ENCODE results near the gene WBP1. TPM values are rescaled to one million over a fixed set of nuclear protein-coding genes. Genes with fewer than 3 reads are reported as not detected.
"Not testable (repeated sequence)": the region's sequence is repeated elsewhere in the genome, so short reads cannot be mapped to it uniquely, and the experiment has no call there.

The WBP1 gene
- total and polyA plus RNA-seq, 7 experiments from 2014 or later, result 33.3 to 127 (median 58.9) TPM

- H3K27me3 ChIP-seq (ENCODE audit: control insufficient read depth in 2 of 2, insufficient read depth in 2 of 2, low read length in 2 of 2); ATAC-seq; H3K27me3 Mint-ChIP-seq; H3K9me3 Mint-ChIP-seq; H3K9me3 ChIP-seq (ENCODE audit: control insufficient read depth in 2 of 3, low read length in 3 of 3): not testable (repeated sequence)
- H3K4me1 ChIP-seq (ENCODE audit: control insufficient read depth in 2 of 2, insufficient read depth in 2 of 2, low read length in 2 of 2), result peaks cover 4 to 19% of the 10 kb centered on the region in 2 donors
- H3K27ac ChIP-seq (ENCODE audit: low read depth, low read length), result peak overlapping the region; percentile 97
- H3K4me3 ChIP-seq (ENCODE audit: low read length), result peak overlapping the region; percentile 96
- peak in 4 of 9 donors; percentile 22 to 42 (median 28) for DNase-seq
- CTCF ChIA-PET, result interaction anchor here (0.6 to 2.3 kb wide), 4 partner anchors 26 to 593 kb away, joined by 3 to 10 read pairs (median 5); partner anchors contain the start of gene MOB1A
- peaks cover 0 to 13% (median 0%) of the 10 kb centered on the region in 3 experiments for H3K36me3 ChIP-seq (ENCODE audit: control insufficient read depth in 2 of 3, insufficient read depth in 3 of 3, low read length in 3 of 3)
- Mint-ChIP-seq H3K4me1 (peaks cover 18 to 52% (median 39%) of the 10 kb centered on the region in 7 donors), H3K4me3 (peak overlapping the region; percentile 90 to 100 (median 98)), H3K36me3 (peaks cover 0 to 14% (median 0%) of the 10 kb centered on the region in 5 donors), H3K27ac (peak overlapping the region; percentile 96 to 100 (median 99))
- POLR2A ChIA-PET, result interaction anchor here (0.6 to 3.1 kb wide), 9 partner anchors 8 to 493 kb away, joined by 3 to 23 read pairs (median 3); partner anchors contain the start of genes INO80B, MOB1A, MTHFD2 and WBP1
- intact Hi-C loops (cut with micrococcal nuclease), result loop anchor here (1.0 to 10.0 kb wide), 13 partner anchors 28 to 1036 kb away; partner anchors contain the start of genes AUP1 (in 2 of the 2), HTRA2 (in 2 of the 2), TPRKB (in 2 of the 2) and TTC31 (in 2 of the 2)
Observed at GRCh38 chr2:74420443-74421103, 37.7 kb upstream of the WBP1 start.

- peak; percentile 97 for ATAC-seq
- Histone ChIP-seq H3K9me3 (ENCODE audit: control insufficient read depth in 2 of 3, low read length in 3 of 3) (no peaks in the 10 kb centered on the region), H3K4me1 (ENCODE audit: control insufficient read depth in 2 of 2, insufficient read depth in 2 of 2, low read length in 2 of 2) (peaks cover 4 to 19% of the 10 kb centered on the region in 2 donors), H3K4me3 (ENCODE audit: low read length) (peak within 1 kb of the TSS; percentile 96), H3K27ac (ENCODE audit: low read depth, low read length) (peak within 1 kb of the TSS; percentile 97), H3K27me3 (ENCODE audit: control insufficient read depth in 2 of 2, insufficient read depth in 2 of 2, low read length in 2 of 2) (no peaks in the 10 kb centered on the region), H3K36me3 (ENCODE audit: control insufficient read depth in 2 of 3, insufficient read depth in 3 of 3, low read length in 3 of 3) (peaks cover 0 to 19% (median 0%) of the 10 kb centered on the region in 3 experiments)
- Mint-ChIP-seq H3K9me3 (no peaks in the 10 kb centered on the region), H3K27ac (peak within 1 kb of the TSS; percentile 96 to 100 (median 99)), H3K4me1 (peaks cover 14 to 44% (median 36%) of the 10 kb centered on the region in 7 donors), H3K27me3 (no peaks in the 10 kb centered on the region), H3K36me3 (peaks cover 0 to 16% (median 0%) of the 10 kb centered on the region in 5 donors), H3K4me3 (peak within 1 kb of the TSS; percentile 90 to 100 (median 98))
- intact Hi-C loops (cut with micrococcal nuclease), result loop anchor here (1.0 to 10.0 kb wide), 13 partner anchors 29 to 1037 kb away; partner anchors contain the start of genes AUP1 (in 2 of the 2), HTRA2 (in 2 of the 2), TPRKB (in 2 of the 2) and TTC31 (in 2 of the 2)
- ChIA-PET POLR2A (interaction anchor here (0.6 to 3.1 kb wide), 9 partner anchors 9 to 494 kb away, joined by 3 to 23 read pairs (median 4); partner anchors contain the start of genes CCDC142, INO80B, MOB1A and MTHFD2), CTCF (interaction anchor here (0.6 to 2.3 kb wide), 4 partner anchors 27 to 593 kb away, joined by 3 to 10 read pairs (median 5); partner anchors contain the start of gene MOB1A)
- DNase-seq, result peak; percentile 86 to 96 (median 95)
Observed at GRCh38 chr2:74421221-74421870, 36.9 kb upstream of the WBP1 start, which contains the start of the genes C2orf81 and WDR54. Gene C2orf81, minus strand, starts transcription at chr2:74421619. Its CDS starts 59 bp downstream, at chr2:74421560. Gene WDR54, plus strand, starts transcription at chr2:74421730. Its CDS starts 424 bp downstream, at chr2:74422154.

- intact Hi-C loops (cut with micrococcal nuclease), result loop anchor here (2.0 to 10.0 kb wide), 2 partner anchors 17 to 1039 kb away; partner anchors contain the start of genes ALMS1 (in 1 of the 2) and RTKN (in 1 of the 2)
- H3K4me3 ChIP-seq (ENCODE audit: low read length), result no peak overlapping the region
- ATAC-seq, result no peak
- H3K27ac ChIP-seq (ENCODE audit: low read depth, low read length), result no peak overlapping the region
- H3K36me3 ChIP-seq (ENCODE audit: control insufficient read depth in 2 of 3, insufficient read depth in 3 of 3, low read length in 3 of 3), result peaks cover 0 to 19% (median 0%) of the 10 kb centered on the region in 3 experiments
- Mint-ChIP-seq H3K27me3 (no peaks in the 10 kb centered on the region), H3K9me3 (no peaks in the 10 kb centered on the region), H3K4me1 (peaks cover 12 to 36% (median 29%) of the 10 kb centered on the region in 7 donors), H3K4me3 (peak overlapping the region; percentile 90 to 100 (median 98)), H3K27ac (peak overlapping the region in 7 of 9 donors; percentile 14 to 100 (median 97)), H3K36me3 (peaks cover 0 to 18% (median 0%) of the 10 kb centered on the region in 5 donors)
- ChIA-PET CTCF (no interaction called here), POLR2A (no interaction called here)
- H3K4me1 ChIP-seq (ENCODE audit: control insufficient read depth in 2 of 2, insufficient read depth in 2 of 2, low read length in 2 of 2), result peaks cover 4 to 14% of the 10 kb centered on the region in 2 donors
- no peaks in the 10 kb centered on the region for H3K9me3 ChIP-seq (ENCODE audit: control insufficient read depth in 2 of 3, low read length in 3 of 3)
- no peaks in the 10 kb centered on the region for H3K27me3 ChIP-seq (ENCODE audit: control insufficient read depth in 2 of 2, insufficient read depth in 2 of 2, low read length in 2 of 2)
- DNase-seq, result no peak
Observed at GRCh38 chr2:74423231-74424095, 34.8 kb upstream of the WBP1 start.

- H3K27ac ChIP-seq (ENCODE audit: low read depth, low read length), result no peak overlapping the region
- ATAC-seq, result no peak
- Mint-ChIP-seq H3K9me3 (no peaks in the 10 kb centered on the region), H3K4me3 (peak overlapping the region in 3 of 10 donors; percentile 12 to 19 (median 19)), H3K36me3 (peaks cover 0 to 18% (median 0%) of the 10 kb centered on the region in 5 donors), H3K27ac (peak overlapping the region in 3 of 9 donors; percentile 20 to 43 (median 38)), H3K27me3 (no peaks in the 10 kb centered on the region), H3K4me1 (peaks cover 12 to 36% (median 29%) of the 10 kb centered on the region in 7 donors)
- intact Hi-C loops (cut with micrococcal nuclease), result loop anchor here in 1 of 2 donors (10.0 kb wide), 1 partner anchor 1040 kb away; the partner anchor contains the start of gene ALMS1
- ChIA-PET CTCF (no interaction called here), POLR2A (no interaction called here)
- peaks cover 0 to 19% (median 0%) of the 10 kb centered on the region in 3 experiments for H3K36me3 ChIP-seq (ENCODE audit: control insufficient read depth in 2 of 3, insufficient read depth in 3 of 3, low read length in 3 of 3)
- no peak overlapping the region for H3K4me3 ChIP-seq (ENCODE audit: low read length)
- H3K9me3 ChIP-seq (ENCODE audit: control insufficient read depth in 2 of 3, low read length in 3 of 3), result no peaks in the 10 kb centered on the region
- peaks cover 4 to 14% of the 10 kb centered on the region in 2 donors for H3K4me1 ChIP-seq (ENCODE audit: control insufficient read depth in 2 of 2, insufficient read depth in 2 of 2, low read length in 2 of 2)
- no peak for DNase-seq
- H3K27me3 ChIP-seq (ENCODE audit: control insufficient read depth in 2 of 2, insufficient read depth in 2 of 2, low read length in 2 of 2), result no peaks in the 10 kb centered on the region
Observed at GRCh38 chr2:74424139-74424992, 33.9 kb upstream of the WBP1 start.

GRCh38 chr2:74424995-74425406, 33.2 kb upstream of the WBP1 start:
- POLR2A ChIA-PET, result no interaction called here
- Histone ChIP-seq H3K9me3 (ENCODE audit: control insufficient read depth in 2 of 3, low read length in 3 of 3) (no peaks in the 10 kb centered on the region), H3K27me3 (ENCODE audit: control insufficient read depth in 2 of 2, insufficient read depth in 2 of 2, low read length in 2 of 2) (no peaks in the 10 kb centered on the region), H3K4me3 (ENCODE audit: low read length) (no peak overlapping the region), H3K36me3 (ENCODE audit: control insufficient read depth in 2 of 3, insufficient read depth in 3 of 3, low read length in 3 of 3) (peaks cover 0 to 19% (median 0%) of the 10 kb centered on the region in 3 experiments), H3K27ac (ENCODE audit: low read depth, low read length) (no peak overlapping the region), H3K4me1 (ENCODE audit: control insufficient read depth in 2 of 2, insufficient read depth in 2 of 2, low read length in 2 of 2) (peaks cover 4 to 14% of the 10 kb centered on the region in 2 donors)
- H3K27me3 Mint-ChIP-seq, result no peaks in the 10 kb centered on the region
- H3K9me3 Mint-ChIP-seq, result no peaks in the 10 kb centered on the region
- peak overlapping the region in 1 of 10 donors; percentile 12 for H3K4me3 Mint-ChIP-seq
- no peak overlapping the region for H3K27ac Mint-ChIP-seq
- H3K36me3 Mint-ChIP-seq, result peaks cover 0 to 18% (median 0%) of the 10 kb centered on the region in 5 donors
- CTCF ChIA-PET, result no interaction called here
- intact Hi-C loops (cut with micrococcal nuclease), result loop anchor here in 1 of 2 donors (10.0 kb wide), 1 partner anchor 1040 kb away; the partner anchor contains the start of gene ALMS1
- H3K4me1 Mint-ChIP-seq, result peaks cover 12 to 33% (median 26%) of the 10 kb centered on the region in 7 donors
- no peak for DNase-seq
- ATAC-seq, result no peak

Measured in naive thymus-derived CD4-positive, alpha-beta T cell (primary cell).